GM12874 (cell line): ENCODE results near the gene SRD5A1.

ENCODE experiments used
- TF ChIP-seq, protein P1 (sequence below): IDR thresholded peaks from 2 replicates; pipeline ENCODE4 v1.5.1; 2011; ENCODE audit warnings: low read depth, mild to moderate bottlenecking, control low read depth, low read length, moderate library complexity; ENCODE audit not compliant: insufficient read depth

The SRD5A1 gene

DNA sequence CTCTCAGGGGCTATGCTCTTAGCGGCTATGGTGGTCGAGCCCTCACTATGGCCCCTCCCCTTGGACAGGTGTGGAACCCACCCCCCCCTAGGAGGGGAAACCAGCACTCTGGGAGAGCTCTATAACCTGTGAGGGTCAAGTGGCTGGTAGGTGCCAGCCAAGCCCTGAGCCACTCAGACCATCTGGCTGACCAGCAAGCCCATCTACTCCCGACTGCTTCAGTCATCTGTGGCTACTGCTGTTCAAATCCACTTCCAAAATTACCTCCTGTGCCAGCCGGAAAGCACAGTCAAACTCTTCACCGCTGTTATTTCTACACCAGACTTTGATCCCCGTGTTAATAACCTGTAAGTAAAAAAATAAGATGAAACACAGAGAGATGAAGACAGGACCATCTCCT is 28.9 kb upstream of the SRD5A1 start:
- TF ChIP-seq, protein P1, sequence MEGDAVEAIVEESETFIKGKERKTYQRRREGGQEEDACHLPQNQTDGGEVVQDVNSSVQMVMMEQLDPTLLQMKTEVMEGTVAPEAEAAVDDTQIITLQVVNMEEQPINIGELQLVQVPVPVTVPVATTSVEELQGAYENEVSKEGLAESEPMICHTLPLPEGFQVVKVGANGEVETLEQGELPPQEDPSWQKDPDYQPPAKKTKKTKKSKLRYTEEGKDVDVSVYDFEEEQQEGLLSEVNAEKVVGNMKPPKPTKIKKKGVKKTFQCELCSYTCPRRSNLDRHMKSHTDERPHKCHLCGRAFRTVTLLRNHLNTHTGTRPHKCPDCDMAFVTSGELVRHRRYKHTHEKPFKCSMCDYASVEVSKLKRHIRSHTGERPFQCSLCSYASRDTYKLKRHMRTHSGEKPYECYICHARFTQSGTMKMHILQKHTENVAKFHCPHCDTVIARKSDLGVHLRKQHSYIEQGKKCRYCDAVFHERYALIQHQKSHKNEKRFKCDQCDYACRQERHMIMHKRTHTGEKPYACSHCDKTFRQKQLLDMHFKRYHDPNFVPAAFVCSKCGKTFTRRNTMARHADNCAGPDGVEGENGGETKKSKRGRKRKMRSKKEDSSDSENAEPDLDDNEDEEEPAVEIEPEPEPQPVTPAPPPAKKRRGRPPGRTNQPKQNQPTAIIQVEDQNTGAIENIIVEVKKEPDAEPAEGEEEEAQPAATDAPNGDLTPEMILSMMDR, result no peak

DNA sequence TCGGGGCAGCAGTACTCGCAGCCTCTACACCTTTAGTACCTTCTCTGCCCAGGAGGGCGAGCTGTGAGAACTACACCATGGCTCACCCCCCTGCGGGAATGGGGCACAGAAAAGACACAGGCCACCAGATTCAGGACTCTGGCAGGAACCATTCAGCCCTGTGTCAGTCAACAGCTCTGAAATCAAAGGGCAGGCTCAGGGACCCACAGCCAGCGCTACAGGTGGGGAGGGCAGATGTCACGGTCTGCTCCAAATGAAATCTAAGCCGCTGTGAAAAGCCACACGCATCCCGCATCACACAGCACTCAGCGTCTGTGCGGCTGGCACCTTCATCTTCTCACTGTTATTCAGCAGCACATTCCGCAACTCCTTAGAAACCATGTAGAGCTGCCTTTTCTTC is 28.3 kb upstream of the SRD5A1 start:
- TF ChIP-seq, protein P1, result no peak

DNA sequence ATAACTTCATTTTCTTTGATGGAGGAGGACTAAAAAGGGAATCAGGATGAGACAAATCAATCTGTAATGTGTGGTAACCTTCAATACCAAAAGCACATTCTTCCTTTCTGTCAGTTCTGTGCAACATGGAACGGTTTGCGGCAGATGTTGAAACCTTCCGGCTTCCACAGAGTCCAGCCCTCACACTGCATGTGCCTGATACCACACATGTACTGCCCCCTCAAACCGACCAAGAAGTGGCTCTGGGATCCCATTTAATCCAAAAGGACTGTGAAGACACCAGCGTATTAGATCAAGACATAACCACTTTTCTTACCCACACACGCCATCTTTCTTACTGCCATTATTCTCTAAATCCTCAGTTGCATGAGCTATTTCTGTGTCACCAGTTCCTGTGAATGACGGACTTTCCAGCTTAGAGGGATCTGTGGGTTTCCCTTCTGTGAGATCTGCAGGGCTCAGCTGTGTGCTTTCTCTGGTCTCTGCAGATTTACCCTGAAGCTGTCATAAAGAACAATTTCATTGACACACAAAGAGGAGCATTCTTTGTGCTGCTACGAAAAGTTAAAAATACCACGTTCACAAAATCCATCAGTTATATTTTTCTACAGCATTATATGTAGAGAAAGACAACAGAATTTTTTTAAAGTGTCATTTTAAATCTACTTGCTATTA is 26.2 kb upstream of the SRD5A1 start:
- TF ChIP-seq, protein P1, result no peak

DNA sequence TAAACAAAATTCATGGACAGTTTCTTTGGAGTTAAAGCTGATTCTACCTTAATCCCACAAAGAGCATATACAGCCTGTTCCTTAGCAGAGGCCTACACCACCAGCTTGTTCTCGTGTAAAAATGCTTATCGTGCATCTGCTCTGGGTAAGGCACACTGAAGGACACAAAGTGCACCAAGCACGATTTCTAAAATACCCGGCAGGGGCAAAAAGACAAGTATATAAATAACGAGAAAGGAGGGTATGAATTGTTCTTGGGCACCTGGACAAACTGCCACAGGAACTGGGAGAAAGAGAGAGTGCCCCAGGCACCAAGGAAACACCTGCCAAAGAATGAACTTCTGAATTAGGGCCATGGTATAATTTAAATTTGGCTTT is 25.7 kb upstream of the SRD5A1 start:
- TF ChIP-seq, protein P1, result no peak

DNA sequence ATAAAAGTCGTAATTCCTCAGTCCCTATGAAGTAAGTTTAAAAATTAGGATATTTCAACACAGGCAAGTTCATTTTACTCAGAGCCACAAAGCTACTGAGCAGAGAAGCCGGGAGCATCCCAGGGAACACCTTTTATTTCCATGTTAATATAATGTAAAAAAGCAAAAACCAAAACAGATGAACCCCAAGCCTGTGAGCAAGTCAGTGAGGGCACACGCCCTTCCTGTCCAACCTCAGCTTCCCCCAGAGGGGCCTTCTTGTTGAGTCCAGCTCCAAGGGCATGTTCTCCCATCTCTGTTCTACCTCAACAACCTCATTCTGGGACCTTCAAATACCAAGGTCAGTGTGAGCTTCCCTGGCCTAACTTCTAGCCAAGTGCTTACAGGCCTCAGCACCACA is 25.2 kb upstream of the SRD5A1 start:
- TF ChIP-seq, protein P1, result no peak

DNA sequence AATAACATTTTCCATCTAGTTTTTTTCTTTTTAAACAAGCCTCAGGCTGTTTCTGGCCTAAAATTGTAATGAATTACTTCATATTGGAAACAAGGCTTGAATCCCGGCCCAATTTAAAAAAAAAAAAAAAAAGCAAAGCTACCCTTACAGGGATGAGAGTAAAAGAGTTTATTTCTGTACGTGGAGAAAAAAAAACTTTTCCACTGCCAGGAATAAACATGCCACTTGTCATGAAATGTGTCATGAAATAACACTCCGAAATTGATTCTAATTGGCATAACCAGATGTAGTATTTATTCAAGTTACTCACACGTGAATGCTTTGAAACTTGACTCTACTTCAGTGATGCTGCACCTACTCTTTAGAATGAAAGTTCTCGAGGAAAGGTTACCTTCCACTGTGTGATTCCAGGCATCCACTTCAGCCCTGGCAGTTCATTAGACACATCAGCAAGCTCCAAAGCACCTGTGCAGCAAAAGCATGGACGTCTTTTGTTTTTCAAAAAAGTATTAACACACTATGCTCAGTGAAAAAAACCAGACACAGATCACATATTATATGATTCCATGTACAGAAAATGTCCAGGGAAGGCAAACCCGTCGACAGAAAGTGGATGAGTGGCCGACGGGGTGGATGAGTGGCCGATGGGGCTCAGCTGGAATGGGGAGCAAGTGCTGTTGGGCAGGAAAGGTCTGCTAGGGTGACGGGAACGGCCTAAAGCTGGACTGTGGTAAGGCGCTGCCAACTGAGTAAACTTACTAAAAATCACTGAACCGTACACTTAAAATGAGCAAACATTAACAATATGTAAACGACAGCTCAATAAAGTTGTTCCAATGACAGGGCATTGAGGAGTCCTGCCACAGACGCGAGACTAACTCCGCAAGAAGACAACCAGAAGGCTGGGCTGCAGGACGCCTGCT is 21.6 kb upstream of the SRD5A1 start:
- TF ChIP-seq, protein P1, result no peak

DNA sequence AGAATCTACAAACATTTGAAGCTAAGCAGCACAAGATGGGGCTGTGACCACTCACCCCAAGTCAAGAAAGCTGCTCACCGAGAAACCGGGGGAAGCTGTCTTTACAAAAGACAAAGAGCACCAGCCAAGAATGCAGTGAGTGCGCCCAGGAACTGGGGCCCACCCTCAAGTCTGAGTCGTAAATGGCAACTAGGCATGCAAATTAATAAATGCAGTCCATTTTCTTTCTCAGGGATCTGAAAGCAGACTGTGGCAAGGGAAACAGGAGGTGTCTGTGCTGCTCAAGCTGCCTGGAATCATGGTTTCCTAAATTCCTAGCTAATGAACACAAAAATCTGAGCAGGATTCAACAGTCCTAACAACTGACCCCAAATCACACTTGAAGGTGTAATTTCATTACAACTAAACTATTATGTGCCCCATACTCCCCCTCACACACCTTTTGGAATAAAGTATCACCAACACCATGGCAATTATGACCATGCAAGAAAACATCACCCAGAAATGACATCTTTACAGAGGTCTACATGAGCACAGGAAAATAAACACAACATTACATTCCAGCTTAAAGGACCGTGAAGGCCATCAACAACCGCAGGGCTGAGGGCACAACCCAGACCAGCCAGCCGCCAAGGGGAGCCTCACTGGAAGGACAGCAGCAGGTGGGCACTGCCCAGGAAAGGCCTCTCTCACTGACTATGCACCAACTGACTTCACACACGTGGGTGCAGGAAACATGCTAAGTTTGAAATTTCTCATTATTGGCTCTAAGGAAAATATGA is 18.0 kb upstream of the SRD5A1 start:
- TF ChIP-seq, protein P1, result no peak
